GM11168 (cell line): ENCODE data around the gene PKP4.

Experiments
- in situ Hi-C: fragments of 300-500 bp; cut with MboI; formaldehyde crosslinking; loops from one replicate; pipeline ENCODE4 v1.12.0; 2022; ENCODE audit warnings: low sequenced_read_pairs; ENCODE audit not compliant: unreplicated experiment

Gene PKP4

GRCh38 chr2:158577141-158577540 lies 120.4 kb downstream of the PKP4 start:
- in situ Hi-C loops = no loop called here

- in situ Hi-C loops = no loop called here
Measured at GRCh38 chr2:158578703-158579330, 122.1 kb downstream of the PKP4 start.

- in situ Hi-C loops = no loop called here
Measured at GRCh38 chr2:158579928-158580327, 123.2 kb downstream of the PKP4 start.

- in situ Hi-C loops = no loop called here
Measured at GRCh38 chr2:158580760-158581159, 124.0 kb downstream of the PKP4 start.

GRCh38 chr2:158582670-158583069 lies 125.9 kb downstream of the PKP4 start:
- in situ Hi-C loops = no loop called here

- in situ Hi-C loops = no loop called here
Measured at GRCh38 chr2:158583923-158584322, 127.2 kb downstream of the PKP4 start.

GRCh38 chr2:158586491-158586890 lies 129.7 kb downstream of the PKP4 start:
- in situ Hi-C loops = no loop called here

- in situ Hi-C loops = no loop called here
Measured at GRCh38 chr2:158589303-158589702, 132.6 kb downstream of the PKP4 start.

- in situ Hi-C loops = no loop called here
Measured at GRCh38 chr2:158598862-158599517, 142.2 kb downstream of the PKP4 start.

GRCh38 chr2:158599609-158600008 lies 142.9 kb downstream of the PKP4 start:
- in situ Hi-C loops = no loop called here

- in situ Hi-C loops = no loop called here
Measured at GRCh38 chr2:158600155-158600802, 143.5 kb downstream of the PKP4 start.

- in situ Hi-C loops = no loop called here
Measured at GRCh38 chr2:158602027-158602426, 145.3 kb downstream of the PKP4 start.

GRCh38 chr2:158603205-158603604 lies 146.5 kb downstream of the PKP4 start:
- in situ Hi-C loops = no loop called here

GRCh38 chr2:158603986-158604385 lies 147.2 kb downstream of the PKP4 start:
- in situ Hi-C loops = no loop called here

- in situ Hi-C loops = no loop called here
Measured at GRCh38 chr2:158610059-158610458, 153.3 kb downstream of the PKP4 start.

- in situ Hi-C loops = no loop called here
Measured at GRCh38 chr2:158616480-158617000, 159.8 kb downstream of the PKP4 start.

- in situ Hi-C loops = no loop called here
Measured at GRCh38 chr2:158618891-158619490, 162.2 kb downstream of the PKP4 start.

GRCh38 chr2:158619496-158619895 lies 162.7 kb downstream of the PKP4 start:
- in situ Hi-C loops = no loop called here

- in situ Hi-C loops = no loop called here
Measured at GRCh38 chr2:158620656-158621055, 163.9 kb downstream of the PKP4 start.

- in situ Hi-C loops = no loop called here
Measured at GRCh38 chr2:158624071-158624667, 167.4 kb downstream of the PKP4 start.

GRCh38 chr2:158624961-158625360 lies 168.2 kb downstream of the PKP4 start:
- in situ Hi-C loops = no loop called here
